HepG2 (cell line): Measurements from ENCODE around the gene HTRA2. TPM values are rescaled to one million over a fixed set of nuclear protein-coding genes. Genes with fewer than 3 reads are reported as not detected.

Experiments
- ARNT ChIP-seq: fragments of 450-650 bp; IDR thresholded peaks from 2 replicates; pipeline ENCODE4 v1.6.1; 2017
- GATA4 ChIP-seq: sonication (generic); IDR thresholded peaks from 2 replicates; pipeline ENCODE4 v1.6.1; 2016; ENCODE audit warnings: antibody characterized with exemption, low read depth, borderline replicate concordance
- GZF1 ChIP-seq: sonication (generic); formaldehyde crosslinking; IDR thresholded peaks from 2 replicates; pipeline ENCODE4 v1.5.1; 2020; ENCODE audit warnings: mild to moderate bottlenecking, missing genetic modification reagents
- HNF4A ChIP-seq: sonication (generic); formaldehyde crosslinking; IDR thresholded peaks from 2 replicates; pipeline ENCODE4 v1.4.0; 2020; ENCODE audit warnings: missing genetic modification reagents
- HOXA3 ChIP-seq: sonication (generic); formaldehyde crosslinking; IDR thresholded peaks from 2 replicates; pipeline ENCODE4 v1.5.0; 2020; ENCODE audit warnings: missing genetic modification reagents
- KDM3A ChIP-seq: IDR thresholded peaks from 2 replicates; pipeline ENCODE4 v1.6.1; 2018; ENCODE audit warnings: low read depth, missing compliant biosample characterization
- REXO4 ChIP-seq: sonication (generic); formaldehyde crosslinking; IDR thresholded peaks from 2 replicates; pipeline ENCODE4 v1.8.0; 2022; ENCODE audit warnings: missing genetic modification reagents, mild to moderate bottlenecking, borderline replicate concordance
- ZBTB8A ChIP-seq: sonication (generic); formaldehyde crosslinking; IDR thresholded peaks from 2 replicates; pipeline ENCODE4 v1.4.0; 2020; ENCODE audit warnings: mild to moderate bottlenecking, low read depth, missing genetic modification reagents, borderline replicate concordance
- ZNF550 ChIP-seq: sonication (generic); formaldehyde crosslinking; IDR thresholded peaks from 2 replicates; pipeline ENCODE4 v1.4.0; 2020; ENCODE audit warnings: mild to moderate bottlenecking, missing genetic modification reagents, borderline replicate concordance
- ZNF616 ChIP-seq: sonication (generic); formaldehyde crosslinking; IDR thresholded peaks from 2 replicates; pipeline ENCODE4 v1.5.0; 2020; ENCODE audit warnings: low read depth, mild to moderate bottlenecking, missing genetic modification reagents
- polyA plus RNA-seq, 8 experiments: library from polyadenylated mRNA; depleted of rRNA in 3 of 8; stranded (reverse) in 7 of 8; unstranded in 1 of 8; fragments of >200 nt; fragmentation: Illumina TruSeq in 4 of 8; extraction: Trizol in 4 of 8; gene quantifications; 2 replicates each; pipeline versions ENCODE4 v1.2.1 to v1.2.3, GENCODE V29; 2011 to 2016; ENCODE audit warnings: low read depth in 4 of 8, missing spikeins in 1 of 8, mixed read lengths in 1 of 8; ENCODE audit not compliant: insufficient read depth in 1 of 8
- total RNA-seq, 5 experiments: library from RNA; depleted of rRNA; stranded (reverse); fragments of >200 nt; fragmentation: Illumina TruSeq; extraction: Trizol; gene quantifications; 2 replicates each; pipeline ENCODE4 v1.2.3, GENCODE V29; 2016; ENCODE audit warnings: low read depth in 1 of 5
- TF ChIP-seq, protein P1 (sequence below): sonication (generic); formaldehyde crosslinking; IDR thresholded peaks from 2 replicates; pipeline ENCODE4 v1.5.1; 2020; ENCODE audit warnings: mild to moderate bottlenecking, moderate library complexity, missing genetic modification reagents
- TF ChIP-seq, protein P2 (sequence below): sonication (generic); formaldehyde crosslinking; IDR thresholded peaks from 2 replicates; pipeline ENCODE4 v1.4.0; 2020; ENCODE audit warnings: missing genetic modification reagents
- TF ChIP-seq, protein P3 (sequence below): sonication (generic); formaldehyde crosslinking; IDR thresholded peaks from 2 replicates; pipeline ENCODE4 v1.5.1; 2020; ENCODE audit warnings: mild to moderate bottlenecking, missing genetic modification reagents, moderate library complexity
- TF ChIP-seq, protein P4 (sequence below): sonication (generic); formaldehyde crosslinking; IDR thresholded peaks from 2 replicates; pipeline ENCODE4 v1.4.0; 2020; ENCODE audit warnings: missing genetic modification reagents

HTRA2 gene
- total and polyA plus RNA-seq, 2 of the 13 experiments (the other 11 are each of a cell fraction or from before 2014, with no cell fraction given), result 47.7 to 50.3 TPM

DNA sequence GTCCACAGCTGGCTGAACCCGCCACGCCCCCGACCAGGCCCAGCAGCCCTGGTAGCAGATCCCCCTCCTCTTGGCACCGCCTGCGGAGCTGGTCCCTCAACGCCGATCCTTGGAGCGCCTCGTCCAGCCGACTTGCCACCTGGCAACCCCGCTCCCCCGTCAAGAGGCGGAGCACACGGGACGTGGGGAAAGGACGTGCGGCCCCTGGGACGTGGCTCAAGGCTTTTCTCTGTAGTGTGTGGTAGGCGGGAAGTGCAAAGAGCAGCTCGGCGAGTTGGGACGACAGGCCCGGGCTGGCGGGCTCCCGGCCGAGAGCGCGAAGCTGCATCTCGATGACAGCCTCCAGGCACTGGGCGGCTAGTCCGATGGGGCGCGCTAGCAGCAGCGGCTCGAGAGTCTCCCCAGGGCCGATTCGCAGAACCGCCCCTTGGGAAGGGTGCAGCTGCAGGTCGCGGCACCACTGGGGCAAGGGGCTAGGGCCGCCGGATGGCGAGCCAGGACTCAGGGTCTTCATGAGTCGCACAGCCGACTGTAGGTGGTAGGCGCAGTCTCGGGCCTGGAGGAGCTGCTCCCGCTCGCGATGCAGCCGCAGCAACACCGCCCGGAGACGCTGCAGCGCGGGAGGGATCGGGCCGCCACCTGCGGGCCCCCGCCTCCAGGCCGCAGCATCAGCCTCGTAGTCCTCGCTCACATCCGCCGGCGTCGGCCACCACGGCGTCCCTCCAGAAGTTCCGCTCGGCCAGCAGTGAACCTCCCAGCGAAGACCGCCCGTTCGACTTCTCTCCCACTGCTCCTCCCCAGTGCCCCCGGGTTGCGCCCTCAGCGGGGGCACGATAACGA lies 47.6 kb upstream of the HTRA2 start (continued):
- TF ChIP-seq ARNT (no peak), HNF4A (CRISPR knock-in tag) (peak; percentile 66), ZBTB8A (no peak), KDM3A (CRISPR knock-in tag) (peak; percentile 3; the same call in 1 of the 2 replicates), HOXA3 (peak; percentile 84), GATA4 (0 out of 2 replicates have a peak, but pooled peaks have one; percentile 14), ZNF616 (CRISPR knock-in tag) (peak; percentile 53; the same call in 1 of the 2 replicates), REXO4 (peak; percentile 70; the same call in 1 of the 2 replicates), GZF1 (CRISPR knock-in tag) (peak; percentile 79; the same call in 1 of the 2 replicates), ZNF550 (no peak; the same call in 1 of the 2 replicates)
- TF ChIP-seq, protein P1, sequence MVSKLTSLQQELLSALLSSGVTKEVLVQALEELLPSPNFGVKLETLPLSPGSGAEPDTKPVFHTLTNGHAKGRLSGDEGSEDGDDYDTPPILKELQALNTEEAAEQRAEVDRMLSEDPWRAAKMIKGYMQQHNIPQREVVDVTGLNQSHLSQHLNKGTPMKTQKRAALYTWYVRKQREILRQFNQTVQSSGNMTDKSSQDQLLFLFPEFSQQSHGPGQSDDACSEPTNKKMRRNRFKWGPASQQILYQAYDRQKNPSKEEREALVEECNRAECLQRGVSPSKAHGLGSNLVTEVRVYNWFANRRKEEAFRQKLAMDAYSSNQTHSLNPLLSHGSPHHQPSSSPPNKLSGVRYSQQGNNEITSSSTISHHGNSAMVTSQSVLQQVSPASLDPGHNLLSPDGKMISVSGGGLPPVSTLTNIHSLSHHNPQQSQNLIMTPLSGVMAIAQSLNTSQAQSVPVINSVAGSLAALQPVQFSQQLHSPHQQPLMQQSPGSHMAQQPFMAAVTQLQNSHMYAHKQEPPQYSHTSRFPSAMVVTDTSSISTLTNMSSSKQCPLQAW (CRISPR knock-in tag), result peak; percentile 68; the same call in 1 of the 2 replicates
- TF ChIP-seq, protein P2, sequence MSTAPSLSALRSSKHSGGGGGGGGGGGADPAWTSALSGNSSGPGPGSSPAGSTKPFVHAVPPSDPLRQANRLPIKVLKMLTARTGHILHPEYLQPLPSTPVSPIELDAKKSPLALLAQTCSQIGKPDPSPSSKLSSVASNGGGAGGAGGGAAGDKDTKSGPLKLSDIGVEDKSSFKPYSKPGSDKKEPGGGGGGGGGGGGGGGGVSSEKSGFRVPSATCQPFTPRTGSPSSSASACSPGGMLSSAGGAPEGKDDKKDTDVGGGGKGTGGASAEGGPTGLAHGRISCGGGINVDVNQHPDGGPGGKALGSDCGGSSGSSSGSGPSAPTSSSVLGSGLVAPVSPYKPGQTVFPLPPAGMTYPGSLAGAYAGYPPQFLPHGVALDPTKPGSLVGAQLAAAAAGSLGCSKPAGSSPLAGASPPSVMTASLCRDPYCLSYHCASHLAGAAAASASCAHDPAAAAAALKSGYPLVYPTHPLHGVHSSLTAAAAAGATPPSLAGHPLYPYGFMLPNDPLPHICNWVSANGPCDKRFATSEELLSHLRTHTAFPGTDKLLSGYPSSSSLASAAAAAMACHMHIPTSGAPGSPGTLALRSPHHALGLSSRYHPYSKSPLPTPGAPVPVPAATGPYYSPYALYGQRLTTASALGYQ (CRISPR knock-in tag), result peak; percentile 58; the same call in 1 of the 2 replicates
- TF ChIP-seq, protein P3, sequence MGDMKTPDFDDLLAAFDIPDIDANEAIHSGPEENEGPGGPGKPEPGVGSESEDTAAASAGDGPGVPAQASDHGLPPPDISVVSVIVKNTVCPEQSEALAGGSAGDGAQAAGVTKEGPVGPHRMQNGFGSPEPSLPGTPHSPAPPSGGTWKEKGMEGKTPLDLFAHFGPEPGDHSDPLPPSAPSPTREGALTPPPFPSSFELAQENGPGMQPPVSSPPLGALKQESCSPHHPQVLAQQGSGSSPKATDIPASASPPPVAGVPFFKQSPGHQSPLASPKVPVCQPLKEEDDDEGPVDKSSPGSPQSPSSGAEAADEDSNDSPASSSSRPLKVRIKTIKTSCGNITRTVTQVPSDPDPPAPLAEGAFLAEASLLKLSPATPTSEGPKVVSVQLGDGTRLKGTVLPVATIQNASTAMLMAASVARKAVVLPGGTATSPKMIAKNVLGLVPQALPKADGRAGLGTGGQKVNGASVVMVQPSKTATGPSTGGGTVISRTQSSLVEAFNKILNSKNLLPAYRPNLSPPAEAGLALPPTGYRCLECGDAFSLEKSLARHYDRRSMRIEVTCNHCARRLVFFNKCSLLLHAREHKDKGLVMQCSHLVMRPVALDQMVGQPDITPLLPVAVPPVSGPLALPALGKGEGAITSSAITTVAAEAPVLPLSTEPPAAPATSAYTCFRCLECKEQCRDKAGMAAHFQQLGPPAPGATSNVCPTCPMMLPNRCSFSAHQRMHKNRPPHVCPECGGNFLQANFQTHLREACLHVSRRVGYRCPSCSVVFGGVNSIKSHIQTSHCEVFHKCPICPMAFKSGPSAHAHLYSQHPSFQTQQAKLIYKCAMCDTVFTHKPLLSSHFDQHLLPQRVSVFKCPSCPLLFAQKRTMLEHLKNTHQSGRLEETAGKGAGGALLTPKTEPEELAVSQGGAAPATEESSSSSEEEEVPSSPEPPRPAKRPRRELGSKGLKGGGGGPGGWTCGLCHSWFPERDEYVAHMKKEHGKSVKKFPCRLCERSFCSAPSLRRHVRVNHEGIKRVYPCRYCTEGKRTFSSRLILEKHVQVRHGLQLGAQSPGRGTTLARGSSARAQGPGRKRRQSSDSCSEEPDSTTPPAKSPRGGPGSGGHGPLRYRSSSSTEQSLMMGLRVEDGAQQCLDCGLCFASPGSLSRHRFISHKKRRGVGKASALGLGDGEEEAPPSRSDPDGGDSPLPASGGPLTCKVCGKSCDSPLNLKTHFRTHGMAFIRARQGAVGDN (CRISPR knock-in tag), result peak; percentile 82
- TF ChIP-seq, protein P4, sequence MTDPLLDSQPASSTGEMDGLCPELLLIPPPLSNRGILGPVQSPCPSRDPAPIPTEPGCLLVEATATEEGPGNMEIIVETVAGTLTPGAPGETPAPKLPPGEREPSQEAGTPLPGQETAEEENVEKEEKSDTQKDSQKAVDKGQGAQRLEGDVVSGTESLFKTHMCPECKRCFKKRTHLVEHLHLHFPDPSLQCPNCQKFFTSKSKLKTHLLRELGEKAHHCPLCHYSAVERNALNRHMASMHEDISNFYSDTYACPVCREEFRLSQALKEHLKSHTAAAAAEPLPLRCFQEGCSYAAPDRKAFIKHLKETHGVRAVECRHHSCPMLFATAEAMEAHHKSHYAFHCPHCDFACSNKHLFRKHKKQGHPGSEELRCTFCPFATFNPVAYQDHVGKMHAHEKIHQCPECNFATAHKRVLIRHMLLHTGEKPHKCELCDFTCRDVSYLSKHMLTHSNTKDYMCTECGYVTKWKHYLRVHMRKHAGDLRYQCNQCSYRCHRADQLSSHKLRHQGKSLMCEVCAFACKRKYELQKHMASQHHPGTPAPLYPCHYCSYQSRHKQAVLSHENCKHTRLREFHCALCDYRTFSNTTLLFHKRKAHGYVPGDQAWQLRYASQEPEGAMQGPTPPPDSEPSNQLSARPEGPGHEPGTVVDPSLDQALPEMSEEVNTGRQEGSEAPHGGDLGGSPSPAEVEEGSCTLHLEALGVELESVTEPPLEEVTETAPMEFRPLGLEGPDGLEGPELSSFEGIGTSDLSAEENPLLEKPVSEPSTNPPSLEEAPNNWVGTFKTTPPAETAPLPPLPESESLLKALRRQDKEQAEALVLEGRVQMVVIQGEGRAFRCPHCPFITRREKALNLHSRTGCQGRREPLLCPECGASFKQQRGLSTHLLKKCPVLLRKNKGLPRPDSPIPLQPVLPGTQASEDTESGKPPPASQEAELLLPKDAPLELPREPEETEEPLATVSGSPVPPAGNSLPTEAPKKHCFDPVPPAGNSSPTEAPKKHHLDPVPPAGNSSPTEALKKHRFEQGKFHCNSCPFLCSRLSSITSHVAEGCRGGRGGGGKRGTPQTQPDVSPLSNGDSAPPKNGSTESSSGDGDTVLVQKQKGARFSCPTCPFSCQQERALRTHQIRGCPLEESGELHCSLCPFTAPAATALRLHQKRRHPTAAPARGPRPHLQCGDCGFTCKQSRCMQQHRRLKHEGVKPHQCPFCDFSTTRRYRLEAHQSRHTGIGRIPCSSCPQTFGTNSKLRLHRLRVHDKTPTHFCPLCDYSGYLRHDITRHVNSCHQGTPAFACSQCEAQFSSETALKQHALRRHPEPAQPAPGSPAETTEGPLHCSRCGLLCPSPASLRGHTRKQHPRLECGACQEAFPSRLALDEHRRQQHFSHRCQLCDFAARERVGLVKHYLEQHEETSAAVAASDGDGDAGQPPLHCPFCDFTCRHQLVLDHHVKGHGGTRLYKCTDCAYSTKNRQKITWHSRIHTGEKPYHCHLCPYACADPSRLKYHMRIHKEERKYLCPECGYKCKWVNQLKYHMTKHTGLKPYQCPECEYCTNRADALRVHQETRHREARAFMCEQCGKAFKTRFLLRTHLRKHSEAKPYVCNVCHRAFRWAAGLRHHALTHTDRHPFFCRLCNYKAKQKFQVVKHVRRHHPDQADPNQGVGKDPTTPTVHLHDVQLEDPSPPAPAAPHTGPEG (CRISPR knock-in tag), result peak; percentile 85
- TF ChIP-seq, all 625 proteins: peak for 212
